ENCODE measurements around the gene MICU1. TPM values are rescaled to one million over a fixed set of nuclear protein-coding genes. Genes with fewer than 3 reads are reported as not detected.

Gene MICU1
- total RNA-seq, 1 experiment from 2014 or later: 39.4 TPM

DNA sequence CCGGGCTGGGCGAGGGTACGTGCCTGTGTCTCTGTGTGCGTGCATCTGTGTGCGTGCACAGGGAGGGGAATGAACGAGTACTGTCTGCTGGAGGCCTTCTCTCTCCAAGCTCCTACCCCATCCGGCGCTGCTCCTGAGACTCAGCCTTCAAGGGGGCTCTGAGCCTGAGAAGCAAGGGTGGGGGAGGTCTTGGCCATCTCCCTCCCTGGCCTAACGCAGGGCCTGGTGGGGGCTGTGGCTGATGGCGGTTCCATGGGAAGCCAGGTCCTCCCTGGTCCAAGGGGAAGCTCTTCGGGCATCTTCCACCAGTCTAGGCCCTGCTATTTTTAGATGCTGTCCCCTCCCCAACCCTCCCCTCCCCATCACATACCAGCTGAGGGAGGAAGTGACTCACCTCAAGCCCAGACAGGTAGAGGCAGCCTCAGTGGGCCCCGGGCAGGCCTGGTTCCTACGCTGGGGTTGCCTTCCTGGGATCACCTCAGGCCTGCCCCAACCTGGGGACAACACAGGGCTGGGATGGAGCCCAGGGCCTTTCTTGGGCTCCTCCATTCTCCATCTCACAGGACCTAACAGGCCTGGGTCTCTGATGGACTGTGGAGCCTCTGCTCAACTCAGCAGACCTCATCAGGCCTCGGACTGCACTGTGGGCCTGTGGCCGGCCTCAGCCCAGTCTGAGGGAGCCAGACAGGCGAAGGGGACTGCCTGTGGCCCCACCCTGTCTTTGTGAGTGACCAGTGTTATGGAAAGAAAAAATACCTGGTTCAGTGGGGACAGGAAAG lies 303.4 kb downstream of the MICU1 start:
- H4K20me1 ChIP-seq (ENCODE audit: insufficient read depth): no peaks in the 10 kb centered on the region
- no TSS peak for BruUV-seq (replicated peaks)
- H3K4me3 ChIP-seq (replicated peaks in 1 of 2; ENCODE audit: low read depth in 1 of 2, low read length in 2 of 2): peak overlapping the region; percentile 5 to 30; a peak in 2 of 4 replicates
- H3K9me2 ChIP-seq (ENCODE audit: insufficient read depth): no peaks in the 10 kb centered on the region
- H3K27me3 ChIP-seq (ENCODE audit: insufficient read depth, low read length): no peaks in the 10 kb centered on the region
- H3K27ac ChIP-seq (ENCODE audit: low read depth, low read length): peak overlapping the region; percentile 89
- H3K4me2 ChIP-seq (ENCODE audit: low read length): peak overlapping the region; percentile 76
- H3K4me1 ChIP-seq (ENCODE audit: control insufficient read depth in 1 of 2, insufficient read depth in 2 of 2, low read length in 2 of 2): peaks cover 69 to 87% of the 10 kb centered on the region in 2 experiments
- no peaks in the 10 kb centered on the region for H3K9me3 ChIP-seq (ENCODE audit: control insufficient read depth in 1 of 2, insufficient read depth in 1 of 2, low read depth in 1 of 2, low read length in 2 of 2)
- peak overlapping the region; percentile 69 for H3K9ac ChIP-seq (ENCODE audit: low read length)
- intact Hi-C loops (cut with micrococcal nuclease): loop anchor here (10.0 kb wide), 1 partner anchor 458 kb away; no protein-coding TSS in a partner anchor
- H3K36me3 ChIP-seq (ENCODE audit: control insufficient read depth in 1 of 2, insufficient read depth in 2 of 2, low read length in 2 of 2): no peaks in the 10 kb centered on the region
- ATAC-seq: peak; percentile 37
- CTCF ChIA-PET: interaction anchor here (1.0 to 1.1 kb wide), 2 partner anchors 9 to 15 kb away, joined by 3 to 5 read pairs; no protein-coding TSS in a partner anchor
- H3K79me2 ChIP-seq (ENCODE audit: insufficient read depth, low read length): no peaks in the 10 kb centered on the region
- RAD21 ChIA-PET (ENCODE audit: low non-redundant PET in 1 of 2, low total read pairs in 2 of 2, uncharacterized antibody in 2 of 2, unreplicated experiment in 2 of 2): interaction anchor here in 1 of 2 experiments (1.2 kb wide), 1 partner anchor 45 kb away, joined by 3 read pairs; no protein-coding TSS in a partner anchor
- TF ChIP-seq, protein P1, sequence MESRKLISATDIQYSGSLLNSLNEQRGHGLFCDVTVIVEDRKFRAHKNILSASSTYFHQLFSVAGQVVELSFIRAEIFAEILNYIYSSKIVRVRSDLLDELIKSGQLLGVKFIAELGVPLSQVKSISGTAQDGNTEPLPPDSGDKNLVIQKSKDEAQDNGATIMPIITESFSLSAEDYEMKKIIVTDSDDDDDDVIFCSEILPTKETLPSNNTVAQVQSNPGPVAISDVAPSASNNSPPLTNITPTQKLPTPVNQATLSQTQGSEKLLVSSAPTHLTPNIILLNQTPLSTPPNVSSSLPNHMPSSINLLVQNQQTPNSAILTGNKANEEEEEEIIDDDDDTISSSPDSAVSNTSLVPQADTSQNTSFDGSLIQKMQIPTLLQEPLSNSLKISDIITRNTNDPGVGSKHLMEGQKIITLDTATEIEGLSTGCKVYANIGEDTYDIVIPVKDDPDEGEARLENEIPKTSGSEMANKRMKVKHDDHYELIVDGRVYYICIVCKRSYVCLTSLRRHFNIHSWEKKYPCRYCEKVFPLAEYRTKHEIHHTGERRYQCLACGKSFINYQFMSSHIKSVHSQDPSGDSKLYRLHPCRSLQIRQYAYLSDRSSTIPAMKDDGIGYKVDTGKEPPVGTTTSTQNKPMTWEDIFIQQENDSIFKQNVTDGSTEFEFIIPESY (IDR thresholded peaks at IDR 0.05; ENCODE audit: extremely low read depth, insufficient replicate concordance, low read length): no peak
- TF ChIP-seq FOSL1 (IDR thresholded peaks at IDR 0.05; ENCODE audit: low read depth) (no peak), CEBPB (IDR thresholded peaks at IDR 0.05; ENCODE audit: low read depth) (no peak), RAD21 (IDR thresholded peaks at IDR 0.05; ENCODE audit: low read depth) (no peak), TCF7L2 (IDR thresholded peaks at IDR 0.05; ENCODE audit: borderline replicate concordance, extremely low read depth, insufficient read depth, insufficient read length) (peak; percentile 30), SIN3A (IDR thresholded peaks at IDR 0.05; ENCODE audit: low read depth) (no peak), ZFX (IDR thresholded peaks at IDR 0.05) (peak; percentile 86), POLR2AphosphoS5 (IDR thresholded peaks at IDR 0.05; ENCODE audit: low read depth, low read length) (peak; percentile 53), YY1 (IDR thresholded peaks at IDR 0.05; ENCODE audit: extremely low read depth, insufficient replicate concordance, low read depth, low read length) (peak; percentile 50), POLR2A (IDR thresholded peaks at IDR 0.05; ENCODE audit: borderline replicate concordance, extremely low read depth, insufficient read depth, insufficient read length) (peak; percentile 21), EZH2phosphoT487 (IDR thresholded peaks at IDR 0.05; ENCODE audit: borderline replicate concordance) (no peak), JUND (IDR thresholded peaks at IDR 0.05) (no peak), EZH2 (IDR thresholded peaks at IDR 0.05) (no peak), ZNF274 (IDR thresholded peaks at IDR 0.05; ENCODE audit: low read depth, low read length) (no peak), SRF (IDR thresholded peaks at IDR 0.05; ENCODE audit: low read depth) (no peak)
- TF ChIP-seq, protein P2, sequence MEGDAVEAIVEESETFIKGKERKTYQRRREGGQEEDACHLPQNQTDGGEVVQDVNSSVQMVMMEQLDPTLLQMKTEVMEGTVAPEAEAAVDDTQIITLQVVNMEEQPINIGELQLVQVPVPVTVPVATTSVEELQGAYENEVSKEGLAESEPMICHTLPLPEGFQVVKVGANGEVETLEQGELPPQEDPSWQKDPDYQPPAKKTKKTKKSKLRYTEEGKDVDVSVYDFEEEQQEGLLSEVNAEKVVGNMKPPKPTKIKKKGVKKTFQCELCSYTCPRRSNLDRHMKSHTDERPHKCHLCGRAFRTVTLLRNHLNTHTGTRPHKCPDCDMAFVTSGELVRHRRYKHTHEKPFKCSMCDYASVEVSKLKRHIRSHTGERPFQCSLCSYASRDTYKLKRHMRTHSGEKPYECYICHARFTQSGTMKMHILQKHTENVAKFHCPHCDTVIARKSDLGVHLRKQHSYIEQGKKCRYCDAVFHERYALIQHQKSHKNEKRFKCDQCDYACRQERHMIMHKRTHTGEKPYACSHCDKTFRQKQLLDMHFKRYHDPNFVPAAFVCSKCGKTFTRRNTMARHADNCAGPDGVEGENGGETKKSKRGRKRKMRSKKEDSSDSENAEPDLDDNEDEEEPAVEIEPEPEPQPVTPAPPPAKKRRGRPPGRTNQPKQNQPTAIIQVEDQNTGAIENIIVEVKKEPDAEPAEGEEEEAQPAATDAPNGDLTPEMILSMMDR (IDR thresholded peaks at IDR 0.05 in 2 of 3, conservative IDR thresholded peaks at IDR 0.05 in 1 of 3; ENCODE audit: borderline replicate concordance in 1 of 3, insufficient read depth in 1 of 3, low read depth in 2 of 3, low read length in 2 of 3): no peak
- TF ChIP-seq, protein P3, sequence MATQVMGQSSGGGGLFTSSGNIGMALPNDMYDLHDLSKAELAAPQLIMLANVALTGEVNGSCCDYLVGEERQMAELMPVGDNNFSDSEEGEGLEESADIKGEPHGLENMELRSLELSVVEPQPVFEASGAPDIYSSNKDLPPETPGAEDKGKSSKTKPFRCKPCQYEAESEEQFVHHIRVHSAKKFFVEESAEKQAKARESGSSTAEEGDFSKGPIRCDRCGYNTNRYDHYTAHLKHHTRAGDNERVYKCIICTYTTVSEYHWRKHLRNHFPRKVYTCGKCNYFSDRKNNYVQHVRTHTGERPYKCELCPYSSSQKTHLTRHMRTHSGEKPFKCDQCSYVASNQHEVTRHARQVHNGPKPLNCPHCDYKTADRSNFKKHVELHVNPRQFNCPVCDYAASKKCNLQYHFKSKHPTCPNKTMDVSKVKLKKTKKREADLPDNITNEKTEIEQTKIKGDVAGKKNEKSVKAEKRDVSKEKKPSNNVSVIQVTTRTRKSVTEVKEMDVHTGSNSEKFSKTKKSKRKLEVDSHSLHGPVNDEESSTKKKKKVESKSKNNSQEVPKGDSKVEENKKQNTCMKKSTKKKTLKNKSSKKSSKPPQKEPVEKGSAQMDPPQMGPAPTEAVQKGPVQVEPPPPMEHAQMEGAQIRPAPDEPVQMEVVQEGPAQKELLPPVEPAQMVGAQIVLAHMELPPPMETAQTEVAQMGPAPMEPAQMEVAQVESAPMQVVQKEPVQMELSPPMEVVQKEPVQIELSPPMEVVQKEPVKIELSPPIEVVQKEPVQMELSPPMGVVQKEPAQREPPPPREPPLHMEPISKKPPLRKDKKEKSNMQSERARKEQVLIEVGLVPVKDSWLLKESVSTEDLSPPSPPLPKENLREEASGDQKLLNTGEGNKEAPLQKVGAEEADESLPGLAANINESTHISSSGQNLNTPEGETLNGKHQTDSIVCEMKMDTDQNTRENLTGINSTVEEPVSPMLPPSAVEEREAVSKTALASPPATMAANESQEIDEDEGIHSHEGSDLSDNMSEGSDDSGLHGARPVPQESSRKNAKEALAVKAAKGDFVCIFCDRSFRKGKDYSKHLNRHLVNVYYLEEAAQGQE (IDR thresholded peaks at IDR 0.05; ENCODE audit: low read depth): no peak
- no peak overlapping the region for H2AFZ ChIP-seq (ENCODE audit: low read depth, low read length, poor library complexity, severe bottlenecking)
- peak; percentile 80 for DNase-seq (ENCODE audit: low read depth, low spot score)
- POLR2A ChIA-PET: interaction anchor here (0.6 to 9.7 kb wide), 11 partner anchors 8 to 107 kb away, joined by 3 to 221 read pairs (median 11); partner anchors contain the start of genes ANAPC16, ASCC1 and DDIT4

All from HCT116 (cell line).